ENCODE results near the gene CHRNB2. TPM values are rescaled to one million over a fixed set of nuclear protein-coding genes. Genes with fewer than 3 reads are reported as not detected.

CHRNB2 gene
- total and polyA plus RNA-seq, 2 of the 8 experiments (the other 6 are each of a cell fraction or from before 2014, with no cell fraction given) = 3.1 to 4.1 TPM

GRCh38 chr1:154575951-154576566, 8.5 kb downstream of the CHRNB2 start:
- Histone ChIP-seq H2AK5ac (ENCODE audit: low read depth, low read length) (no peak overlapping the region), H3K79me2 (ENCODE audit: control insufficient read depth in 1 of 2, insufficient read depth in 2 of 2, low read length in 2 of 2) (no peaks in the 10 kb centered on the region), H2BK5ac (ENCODE audit: low read depth, low read length) (no peak overlapping the region), H3K9ac (replicated peaks in 1 of 4; ENCODE audit: extremely low read depth in 1 of 4, low read depth in 3 of 4, low read length in 3 of 4) (no peak overlapping the region), H3K36me3 (ENCODE audit: control insufficient read depth in 2 of 4, insufficient read depth in 4 of 4, low read length in 3 of 4) (peaks cover 13 to 28% (median 20%) of the 10 kb centered on the region in 4 experiments), H3K18ac (ENCODE audit: extremely low read depth, low read length) (no peak overlapping the region), H4K5ac (ENCODE audit: insufficient read length, low read depth, low read length) (no peak overlapping the region), H4K20me1 (replicated peaks in 1 of 2; ENCODE audit: control insufficient read depth in 1 of 2, insufficient read depth in 2 of 2, low read length in 2 of 2) (peaks cover 6 to 21% of the 10 kb centered on the region in 2 experiments), H2BK20ac (ENCODE audit: low read length) (no peak overlapping the region), H2BK120ac (replicated peaks; ENCODE audit: low read depth, low read length) (no peak overlapping the region), H3K4ac (replicated peaks; ENCODE audit: insufficient read length, low read depth, low read length) (no peak overlapping the region), H2BK15ac (ENCODE audit: low read length) (no peak overlapping the region), H3K27ac (ENCODE audit: low read depth, low read length) (no peak overlapping the region), H3K4me1 (replicated peaks in 1 of 4; ENCODE audit: control insufficient read depth in 3 of 4, insufficient read depth in 4 of 4, low read length in 3 of 4) (peaks cover 0 to 3% (median 1%) of the 10 kb centered on the region in 4 experiments; a peak in 2 of 7 replicates), H3K4me2 (ENCODE audit: insufficient read depth in 1 of 2, low read depth in 2 of 2, low read length in 2 of 2) (no peak overlapping the region), H4K8ac (ENCODE audit: extremely low read depth, insufficient read depth, low read length) (no peak overlapping the region), H4K91ac (replicated peaks; ENCODE audit: insufficient read length, low read length) (no peak overlapping the region), H3K79me1 (ENCODE audit: low read depth, low read length) (no peaks in the 10 kb centered on the region; the same call in 1 of the 2 replicates), H3K9me3 (ENCODE audit: insufficient read depth in 2 of 2, low read depth in 1 of 2, low read length in 1 of 2) (no peaks in the 10 kb centered on the region), H2BK12ac (ENCODE audit: low read depth, low read length) (no peak overlapping the region), H3K23me2 (ENCODE audit: low read depth, low read length) (no peaks in the 10 kb centered on the region), H3K4me3 (ENCODE audit: extremely low read depth in 1 of 4, insufficient read depth in 2 of 4, low read depth in 3 of 4, low read length in 4 of 4) (no peak overlapping the region), H3K23ac (ENCODE audit: insufficient read length) (no peak overlapping the region), H3K14ac (ENCODE audit: insufficient read length) (no peak overlapping the region), H2AFZ (ENCODE audit: low read length) (no peak overlapping the region), H3K56ac (replicated peaks; ENCODE audit: insufficient read length, low read depth, low read length) (no peak overlapping the region), H3K27me3 (replicated peaks in 1 of 4; ENCODE audit: control insufficient read depth in 3 of 4, extremely low read depth in 1 of 4, insufficient read depth in 3 of 4, low read length in 3 of 4) (no peaks in the 10 kb centered on the region)
- FAIRE-seq (no peak), DNase-seq (ENCODE audit: low read depth in 1 of 2, low spot score in 2 of 2) (no peak)
- WGBS, 2 experiments (ENCODE audit: extremely low coverage in 1 of 2, insufficient coverage in 1 of 2, insufficient read length in 1 of 2, insufficient replicate concordance in 2 of 2, low coverage in 1 of 2, low lambda C conversion rate in 2 of 2, missing lambda C conversion rate in 1 of 2) = 87% methylated on average over 8 of the region's 8 CpGs; no CpG with 5 or more reads in 1 of the 2 experiments
- POLR2A ChIA-PET (ENCODE audit: partially characterized antibody) = interaction anchor here (1.4 to 5.0 kb wide), 3 partner anchors 14 to 19 kb away, joined by 4 to 23 read pairs (median 5); no protein-coding TSS in a partner anchor
- CTCF ChIA-PET (ENCODE audit: partially characterized antibody) = interaction anchor here (0.9 to 3.0 kb wide), 4 partner anchors 15 to 359 kb away, joined by 3 to 13 read pairs (median 3); no protein-coding TSS in a partner anchor
- no peak for TF ChIP-seq PHF8 (conservative IDR thresholded peaks at IDR 0.05; ENCODE audit: low read depth, low read length)
- no peak for TF ChIP-seq E2F6 (IDR thresholded peaks at IDR 0.05)
- TF ChIP-seq FOSL1 (IDR thresholded peaks at IDR 0.05; ENCODE audit: insufficient read depth, low read depth, low read length) = no peak
- TF ChIP-seq CHD1 (IDR thresholded peaks at IDR 0.05; ENCODE audit: low read depth, low read length) = no peak
- TF ChIP-seq BACH1 (IDR thresholded peaks at IDR 0.05; ENCODE audit: low read length) = no peak
- no peak for TF ChIP-seq TBP (IDR thresholded peaks at IDR 0.05; ENCODE audit: low read depth, low read length)
- no peak for TF ChIP-seq EP300 (IDR thresholded peaks at IDR 0.05; ENCODE audit: borderline replicate concordance in 1 of 2, low read depth in 2 of 2, low read length in 2 of 2)
- TF ChIP-seq JUND (IDR thresholded peaks at IDR 0.05; ENCODE audit: low read length) = no peak

All from H1 (cell line).